ENCODE data around the gene CCDC180.
"Not testable (repeated sequence)": the region's sequence is repeated elsewhere in the genome, so short reads cannot be mapped to it uniquely, and the experiment has no call there.

CCDC180 gene

GRCh38 chr9:97307500-97308163 lies at the start of gene CCDC180:
Gene CCDC180, plus strand, starts transcription at chr9:97307659. Its CDS starts 405 bp downstream, at chr9:97308064.
- DNase-seq (ENCODE audit: low read depth), result no peak

- not testable (repeated sequence) for DNase-seq (ENCODE audit: low read depth)
Measured at GRCh38 chr9:97259834-97260514, 47.5 kb upstream of the CCDC180 start.

- no peak for DNase-seq (ENCODE audit: low read depth)
Measured at GRCh38 chr9:97271292-97271691, 36.2 kb upstream of the CCDC180 start.

GRCh38 chr9:97272072-97272471 lies 35.4 kb upstream of the CCDC180 start:
- DNase-seq (ENCODE audit: low read depth), result no peak

GRCh38 chr9:97276310-97276852 lies 31.1 kb upstream of the CCDC180 start:
- no peak for DNase-seq (ENCODE audit: low read depth)

- no peak for DNase-seq (ENCODE audit: low read depth)
Measured at GRCh38 chr9:97277953-97278352, 29.5 kb upstream of the CCDC180 start.

GRCh38 chr9:97280755-97281330 lies 26.6 kb upstream of the CCDC180 start:
- DNase-seq (ENCODE audit: low read depth), result no peak

GRCh38 chr9:97283768-97284167 lies 23.7 kb upstream of the CCDC180 start:
- no peak for DNase-seq (ENCODE audit: low read depth)

- no peak for DNase-seq (ENCODE audit: low read depth)
Measured at GRCh38 chr9:97284798-97285197, 22.7 kb upstream of the CCDC180 start.

GRCh38 chr9:97292200-97292599 lies 15.3 kb upstream of the CCDC180 start:
- no peak for DNase-seq (ENCODE audit: low read depth)

GRCh38 chr9:97293207-97293721 lies 14.2 kb upstream of the CCDC180 start:
- no peak for DNase-seq (ENCODE audit: low read depth)

- no peak for DNase-seq (ENCODE audit: low read depth)
Measured at GRCh38 chr9:97293818-97294217, 13.6 kb upstream of the CCDC180 start.

- no peak for DNase-seq (ENCODE audit: low read depth)
Measured at GRCh38 chr9:97297889-97298288, 9.6 kb upstream of the CCDC180 start.

GRCh38 chr9:97299809-97300414 lies 7.5 kb upstream of the CCDC180 start:
- no peak for DNase-seq (ENCODE audit: low read depth)

- DNase-seq (ENCODE audit: low read depth), result no peak
Measured at GRCh38 chr9:97300586-97300985, 6.9 kb upstream of the CCDC180 start.

GRCh38 chr9:97301974-97302373 lies 5.5 kb upstream of the CCDC180 start:
- DNase-seq (ENCODE audit: low read depth), result no peak

GRCh38 chr9:97304586-97304985 lies 2.9 kb upstream of the CCDC180 start:
- no peak for DNase-seq (ENCODE audit: low read depth)

- DNase-seq (ENCODE audit: low read depth), result no peak
Measured at GRCh38 chr9:97305501-97306298, 1.8 kb upstream of the CCDC180 start.

GRCh38 chr9:97307091-97307490 lies 368 bp upstream of the CCDC180 start:
- DNase-seq (ENCODE audit: low read depth), result no peak

GRCh38 chr9:97309260-97309659 lies 1.8 kb downstream of the CCDC180 start:
- no peak for DNase-seq (ENCODE audit: low read depth)

GRCh38 chr9:97310023-97310422 lies 2.6 kb downstream of the CCDC180 start:
- DNase-seq (ENCODE audit: low read depth), result no peak

- no peak for DNase-seq (ENCODE audit: low read depth)
Measured at GRCh38 chr9:97310896-97311295, 3.4 kb downstream of the CCDC180 start.
